Trophoblast cell (in vitro differentiated cells and primary cell): ENCODE data around the gene LRIF1.

ENCODE experiments used
- DNase-seq, 2 donors: peaks; one replicate each; pipeline ENCODE4 v3.0.0-alpha.2; 2016
- H2AFZ ChIP-seq: 2 replicates; pipeline ENCODE4 v1.6.1; 2013; ENCODE audit warnings: low read length, moderate library complexity, mild to moderate bottlenecking; ENCODE audit not compliant: insufficient read depth, poor library complexity
- H2AK5ac ChIP-seq: 2 replicates; pipeline ENCODE4 v1.6.1; 2013; ENCODE audit warnings: mild to moderate bottlenecking, low read length
- H2BK120ac ChIP-seq: 2 replicates; pipeline ENCODE4 v1.6.1; 2013; ENCODE audit warnings: low read length, mild to moderate bottlenecking, moderate library complexity; ENCODE audit not compliant: insufficient read depth, poor library complexity
- H2BK12ac ChIP-seq: 2 replicates; pipeline ENCODE4 v1.6.1; 2013; ENCODE audit warnings: mild to moderate bottlenecking, low read length, moderate library complexity
- H2BK5ac ChIP-seq: 2 replicates; pipeline ENCODE4 v1.6.1; 2013; ENCODE audit warnings: low read length, low read depth, moderate library complexity, mild to moderate bottlenecking; ENCODE audit not compliant: poor library complexity
- H3K14ac ChIP-seq: 2 replicates; pipeline ENCODE4 v1.6.1; 2013; ENCODE audit warnings: mild to moderate bottlenecking, low read length
- H3K18ac ChIP-seq: 2 replicates; pipeline ENCODE4 v1.6.1; 2013; ENCODE audit warnings: mild to moderate bottlenecking, low read length
- H3K23ac ChIP-seq: 2 replicates; pipeline ENCODE4 v1.6.1; 2013; ENCODE audit warnings: low read length
- H3K27ac ChIP-seq: 2 replicates; pipeline ENCODE4 v1.5.1; 2013; ENCODE audit warnings: low read depth, mild to moderate bottlenecking, inconsistent platforms, low read length, moderate library complexity
- H3K27me3 ChIP-seq: 2 replicates; pipeline ENCODE4 v1.6.1; 2013; ENCODE audit warnings: inconsistent platforms, mild to moderate bottlenecking, low read length, moderate library complexity; ENCODE audit not compliant: insufficient read depth
- H3K36me3 ChIP-seq, 2 experiments: 1 replicate in 1 of 2; 2 replicates in 1 of 2; pipeline ENCODE4 v1.6.1; 2013; ENCODE audit warnings: low read length in 2 of 2, mild to moderate bottlenecking in 2 of 2, moderate library complexity in 1 of 2; ENCODE audit not compliant: insufficient read depth in 2 of 2, control insufficient read depth in 1 of 2
- H3K4ac ChIP-seq: 2 replicates; pipeline ENCODE4 v1.6.1; 2013; ENCODE audit warnings: low read depth, mild to moderate bottlenecking, low read length, moderate library complexity
- H3K4me1 ChIP-seq, 2 experiments: 1 replicate in 1 of 2; 2 replicates in 1 of 2; pipeline ENCODE4 v1.6.1; 2013; ENCODE audit warnings: low read length in 2 of 2, mild to moderate bottlenecking in 2 of 2, moderate library complexity in 1 of 2; ENCODE audit not compliant: insufficient read depth in 2 of 2, control insufficient read depth in 1 of 2
- H3K4me2 ChIP-seq: 2 replicates; pipeline ENCODE4 v1.6.1; 2013; ENCODE audit warnings: inconsistent platforms, mild to moderate bottlenecking, low read length, moderate library complexity
- H3K4me3 ChIP-seq: 2 replicates; pipeline ENCODE4 v1.5.1; 2013; ENCODE audit warnings: mild to moderate bottlenecking, low read depth, low read length, inconsistent platforms
- H3K79me1 ChIP-seq: one replicate; pipeline ENCODE4 v1.6.1; 2013; ENCODE audit warnings: low read length
- H3K79me2 ChIP-seq: 2 replicates; pipeline ENCODE4 v1.6.1; 2013; ENCODE audit warnings: low read length, mild to moderate bottlenecking; ENCODE audit not compliant: control insufficient read depth, insufficient read depth, poor library complexity
- H3K9ac ChIP-seq: 2 replicates; pipeline ENCODE4 v1.6.1; 2013; ENCODE audit warnings: mild to moderate bottlenecking, low read length
- H3K9me3 ChIP-seq: 2 replicates; pipeline ENCODE4 v1.6.1; 2013; ENCODE audit warnings: low read depth, mild to moderate bottlenecking, control low read depth, inconsistent platforms, low read length; ENCODE audit not compliant: insufficient read depth
- H4K12ac ChIP-seq: 2 replicates; pipeline ENCODE4 v1.6.1; 2013; ENCODE audit warnings: low read depth, mild to moderate bottlenecking, low read length, moderate library complexity
- H4K8ac ChIP-seq: 2 replicates; pipeline ENCODE4 v1.6.1; 2013; ENCODE audit warnings: low read depth, mild to moderate bottlenecking, low read length, moderate library complexity
- H4K91ac ChIP-seq: one replicate; pipeline ENCODE4 v1.6.1; 2013; ENCODE audit warnings: low read depth, mild to moderate bottlenecking, low read length, moderate library complexity
- WGBS: extraction: QIAGEN DNeasy Blood & Tissue Kit; methylation state at CpG from one replicate; pipeline ENCODE4 v1.1.7; 2013; ENCODE audit warnings: missing lambda C conversion rate; ENCODE audit not compliant: insufficient read length, insufficient coverage; ENCODE audit errors: extremely low coverage; 5-methylcytosine and 5-hydroxymethylcytosine counted together

Gene LRIF1

GRCh38 chr1:110916669-110917306 lies 46.9 kb downstream of the LRIF1 start:
- Histone ChIP-seq H3K9me3 (no peaks in the 10 kb centered on the region), H3K79me2 (no peaks in the 10 kb centered on the region), H3K4ac (no peak overlapping the region), H4K8ac (no peak overlapping the region), H3K4me3 (no peak overlapping the region), H2AFZ (no peak overlapping the region), H3K36me3 (no peaks in the 10 kb centered on the region), H2BK12ac (no peak overlapping the region), H4K91ac (no peak overlapping the region), H3K9ac (no peak overlapping the region), H3K4me2 (no peak overlapping the region), H3K27ac (no peak overlapping the region), H2AK5ac (no peak overlapping the region), H2BK120ac (no peak overlapping the region), H3K79me1 (no peaks in the 10 kb centered on the region), H4K12ac (no peak overlapping the region), H2BK5ac (no peak overlapping the region), H3K14ac (no peak overlapping the region), H3K27me3 (no peaks in the 10 kb centered on the region), H3K23ac (no peak overlapping the region), H3K18ac (no peak overlapping the region), H3K4me1 (peaks cover 2 to 3% of the 10 kb centered on the region in 2 experiments)
- WGBS = no CpG with 5 or more reads among the region's 2 CpGs
- DNase-seq = peak; percentile 63 to 88

DNA sequence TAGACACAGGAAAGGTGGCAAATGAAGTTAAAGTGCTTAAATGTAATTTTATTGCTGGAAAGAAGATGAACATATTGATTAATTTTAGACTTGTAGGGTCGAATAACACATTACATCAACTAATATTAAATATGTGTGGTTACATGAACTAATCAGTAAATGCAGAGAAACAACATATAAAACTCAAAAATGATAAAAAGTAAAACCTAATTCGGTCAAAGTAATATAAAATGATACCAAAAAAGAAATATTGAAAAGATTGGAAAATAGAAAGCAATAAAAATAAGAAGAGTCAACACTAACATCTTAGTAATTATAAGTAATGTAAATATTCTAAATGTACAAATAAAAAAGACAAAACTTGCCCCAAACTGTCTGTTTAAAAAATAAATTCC lies 47.5 kb downstream of the LRIF1 start:
- Histone ChIP-seq H4K12ac (no peak overlapping the region), H3K14ac (no peak overlapping the region), H3K4me2 (no peak overlapping the region), H4K91ac (no peak overlapping the region), H2BK5ac (no peak overlapping the region), H3K79me2 (no peaks in the 10 kb centered on the region), H3K79me1 (no peaks in the 10 kb centered on the region), H3K23ac (no peak overlapping the region), H2BK12ac (no peak overlapping the region), H4K8ac (no peak overlapping the region), H2BK120ac (no peak overlapping the region), H3K4me3 (no peak overlapping the region), H3K27me3 (no peaks in the 10 kb centered on the region), H3K18ac (no peak overlapping the region), H3K9ac (no peak overlapping the region), H3K9me3 (no peaks in the 10 kb centered on the region), H3K4ac (no peak overlapping the region), H2AFZ (no peak overlapping the region), H2AK5ac (no peak overlapping the region), H3K4me1 (peaks cover 2 to 3% of the 10 kb centered on the region in 2 experiments), H3K36me3 (no peaks in the 10 kb centered on the region), H3K27ac (no peak overlapping the region)
- no peak for DNase-seq
- WGBS = no CpG with 5 or more reads among the region's 2 CpGs

DNA sequence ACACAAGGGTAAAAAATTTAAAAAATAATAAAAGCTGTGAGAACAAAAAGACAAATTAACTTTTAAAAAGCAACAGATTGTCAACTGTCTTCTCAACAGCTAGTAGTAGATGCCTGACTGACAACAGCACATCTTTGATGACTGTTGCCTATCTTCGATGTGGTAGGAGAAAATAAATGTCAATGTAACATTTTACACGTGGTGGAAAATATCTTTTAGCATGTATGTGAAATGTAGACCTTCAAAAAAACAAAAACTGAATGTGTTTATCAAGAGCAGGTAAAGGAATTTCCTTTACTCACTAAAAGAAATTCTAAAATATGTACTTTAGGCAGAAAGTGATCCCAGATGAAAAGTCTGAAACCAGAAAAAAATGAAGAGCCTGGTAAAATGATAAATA lies 47.9 kb downstream of the LRIF1 start:
- Histone ChIP-seq H4K8ac (no peak overlapping the region), H3K4me1 (peaks cover 2 to 3% of the 10 kb centered on the region in 2 experiments), H3K4me3 (no peak overlapping the region), H3K4me2 (no peak overlapping the region), H3K27me3 (no peaks in the 10 kb centered on the region), H3K4ac (no peak overlapping the region), H3K23ac (no peak overlapping the region), H3K79me1 (no peaks in the 10 kb centered on the region), H3K36me3 (no peaks in the 10 kb centered on the region), H3K9ac (no peak overlapping the region), H3K18ac (no peak overlapping the region), H3K14ac (no peak overlapping the region), H3K79me2 (no peaks in the 10 kb centered on the region), H2AFZ (no peak overlapping the region), H2BK12ac (no peak overlapping the region), H2AK5ac (no peak overlapping the region), H2BK120ac (no peak overlapping the region), H3K9me3 (no peaks in the 10 kb centered on the region), H4K91ac (no peak overlapping the region), H2BK5ac (no peak overlapping the region), H4K12ac (no peak overlapping the region), H3K27ac (no peak overlapping the region)
- peak in 1 of 2 donors; percentile 60 for DNase-seq
- WGBS = no CpG with 5 or more reads among the region's 2 CpGs

DNA sequence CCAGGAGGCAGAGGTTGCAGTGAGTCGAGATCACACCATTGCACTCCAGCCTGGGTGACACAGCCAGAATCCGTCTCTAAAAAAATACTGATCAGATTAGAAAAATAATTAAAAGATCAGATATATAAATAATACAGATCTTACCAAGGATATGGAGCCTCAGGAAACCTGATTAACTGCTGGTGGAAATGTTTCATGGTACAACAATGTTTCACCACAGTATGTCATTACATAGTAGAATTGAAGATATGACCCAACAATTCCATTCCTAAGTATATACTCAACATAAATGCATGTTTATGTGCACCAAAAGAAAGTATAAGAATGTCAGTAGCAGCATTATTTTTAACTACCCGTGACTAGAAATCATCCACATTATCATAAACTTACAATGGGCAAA lies 49.0 kb downstream of the LRIF1 start:
- Histone ChIP-seq H3K27ac (no peak overlapping the region), H2AFZ (no peak overlapping the region), H3K36me3 (no peaks in the 10 kb centered on the region), H3K4me3 (no peak overlapping the region), H3K23ac (no peak overlapping the region), H2BK120ac (no peak overlapping the region), H4K12ac (no peak overlapping the region), H2AK5ac (no peak overlapping the region), H4K91ac (no peak overlapping the region), H3K79me1 (no peaks in the 10 kb centered on the region), H2BK12ac (no peak overlapping the region), H3K9ac (no peak overlapping the region), H3K18ac (no peak overlapping the region), H2BK5ac (no peak overlapping the region), H3K14ac (no peak overlapping the region), H3K9me3 (no peaks in the 10 kb centered on the region), H3K4me2 (no peak overlapping the region), H4K8ac (no peak overlapping the region), H3K4ac (no peak overlapping the region), H3K79me2 (no peaks in the 10 kb centered on the region), H3K27me3 (no peaks in the 10 kb centered on the region), H3K4me1 (peaks cover 2 to 3% of the 10 kb centered on the region in 2 experiments)
- no CpG with 5 or more reads among the region's 3 CpGs for WGBS
- DNase-seq = peak; percentile 51 to 91
